HS-27A (cell line): Measurements from ENCODE around the gene ELFN2.

Source experiments
- DNase-seq: peaks from one replicate; pipeline ENCODE4 v3.0.0-alpha.2; 2012; ENCODE audit warnings: low read depth, missing footprints

ELFN2 gene

DNA sequence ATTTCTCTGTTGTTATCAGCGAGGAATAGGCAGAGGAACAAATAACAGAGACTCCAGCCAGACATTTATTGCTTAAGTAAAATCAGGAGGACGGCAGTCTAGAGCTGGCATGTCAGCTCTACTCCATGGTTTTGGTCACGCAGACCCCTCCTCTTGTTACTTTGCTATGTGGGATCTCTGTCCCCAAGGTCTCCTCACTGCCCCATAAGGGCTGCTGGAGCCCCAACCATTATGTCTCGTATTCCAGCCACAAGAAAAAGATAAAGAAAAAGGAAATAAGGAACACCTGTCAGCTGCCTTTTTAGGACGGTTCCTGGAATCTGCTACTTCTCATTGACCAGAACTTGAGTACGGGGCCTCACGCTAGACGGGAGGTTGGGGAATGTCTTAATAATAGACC, 70.4 kb downstream of the ELFN2 start:
- no peak for DNase-seq

DNA sequence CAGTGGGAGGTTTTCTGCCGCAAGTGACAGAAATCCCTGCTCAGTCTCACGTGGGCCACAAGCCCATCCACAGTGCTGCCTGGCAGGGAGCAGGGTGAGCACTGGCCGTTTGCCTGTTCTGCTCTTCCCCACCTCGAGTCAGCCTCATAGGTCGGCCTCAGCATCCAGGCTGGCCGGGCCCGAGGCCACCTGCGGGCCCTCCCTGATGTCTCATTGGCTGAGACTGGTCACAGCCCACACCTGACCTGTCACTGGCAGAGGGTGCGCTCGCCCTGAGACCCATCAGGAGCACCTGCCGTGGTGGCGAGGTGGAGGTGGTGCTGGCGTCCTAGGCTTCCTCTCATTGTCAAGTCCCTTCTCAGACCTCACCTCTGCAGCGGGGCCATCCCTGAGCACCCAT, 72.1 kb downstream of the ELFN2 start:
- no peak for DNase-seq

DNA sequence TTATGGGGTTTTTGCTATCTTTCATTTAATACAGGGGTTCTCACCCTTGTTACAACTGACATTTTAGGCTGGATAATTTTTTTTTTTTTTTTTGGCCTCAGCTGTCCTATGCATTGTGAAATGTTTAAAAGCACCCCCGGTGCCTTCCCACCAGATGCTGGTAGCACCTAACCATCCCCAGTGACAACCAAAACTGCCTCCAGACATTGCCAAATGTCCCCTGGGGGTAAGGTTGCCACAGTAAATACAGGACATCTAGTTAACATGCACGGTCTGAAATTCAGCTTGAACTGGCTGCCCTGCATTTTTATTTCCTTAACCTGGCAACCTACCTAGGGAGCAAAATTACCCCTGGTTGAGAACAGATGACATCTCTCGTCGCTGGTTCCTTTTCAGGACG, 72.6 kb downstream of the ELFN2 start:
- DNase-seq: no peak

DNA sequence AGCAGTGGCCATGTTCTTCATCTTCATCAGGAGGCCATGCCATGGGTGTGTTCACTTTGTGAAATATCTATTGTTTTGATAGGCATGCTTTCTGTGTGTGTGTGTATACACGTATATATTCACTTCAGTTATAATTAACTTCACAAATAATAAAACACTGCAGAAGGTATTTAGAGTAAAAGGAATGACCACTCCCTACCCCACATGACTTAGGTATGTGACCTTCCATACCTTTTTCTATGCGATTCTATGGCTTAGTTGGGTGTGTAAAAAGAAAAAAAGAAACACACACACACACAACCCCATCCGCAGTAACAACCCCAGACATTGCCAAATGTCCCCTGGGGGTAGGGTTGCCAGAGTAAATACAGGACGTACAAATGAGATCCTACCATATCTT, 73.0 kb downstream of the ELFN2 start:
- DNase-seq: no peak

DNA sequence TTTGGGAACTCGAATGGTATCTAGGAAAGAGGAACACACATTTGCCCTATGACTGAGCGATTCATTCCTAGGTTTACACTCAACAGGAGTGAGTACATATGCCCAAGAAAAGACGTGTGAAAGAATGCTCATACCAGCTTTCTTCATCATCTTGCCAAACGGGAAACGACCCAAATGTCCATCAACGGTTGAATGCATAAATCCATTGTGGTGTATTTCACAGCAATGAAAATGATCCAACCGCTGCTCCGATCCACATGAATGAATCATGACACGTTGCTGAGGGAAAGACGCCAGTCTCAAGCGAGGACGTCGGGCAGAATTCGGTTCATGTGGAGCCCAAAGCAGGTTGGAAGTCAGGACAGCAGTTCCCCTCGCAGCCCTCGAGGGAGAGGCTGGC, 73.4 kb downstream of the ELFN2 start:
- DNase-seq: no peak

DNA sequence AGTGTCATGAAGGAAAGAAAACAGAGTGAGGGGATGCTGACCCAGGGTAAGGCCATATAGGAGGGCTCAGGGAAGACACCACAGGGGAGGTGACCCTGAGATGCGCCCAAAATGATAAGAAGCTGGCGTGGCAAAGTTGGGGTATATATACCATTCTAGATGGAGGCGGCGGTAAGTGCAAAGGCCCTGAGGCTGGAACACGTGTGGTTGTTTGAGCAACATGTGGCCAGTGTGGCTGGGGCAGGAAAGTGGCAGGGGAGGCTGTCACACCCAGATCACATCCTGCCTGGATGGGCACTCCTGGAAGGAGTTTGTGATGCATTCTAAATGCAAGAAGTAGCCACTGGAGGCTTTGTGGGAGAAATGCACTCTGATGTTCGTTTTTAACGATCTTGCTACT, 74.8 kb downstream of the ELFN2 start:
- DNase-seq: no peak

DNA sequence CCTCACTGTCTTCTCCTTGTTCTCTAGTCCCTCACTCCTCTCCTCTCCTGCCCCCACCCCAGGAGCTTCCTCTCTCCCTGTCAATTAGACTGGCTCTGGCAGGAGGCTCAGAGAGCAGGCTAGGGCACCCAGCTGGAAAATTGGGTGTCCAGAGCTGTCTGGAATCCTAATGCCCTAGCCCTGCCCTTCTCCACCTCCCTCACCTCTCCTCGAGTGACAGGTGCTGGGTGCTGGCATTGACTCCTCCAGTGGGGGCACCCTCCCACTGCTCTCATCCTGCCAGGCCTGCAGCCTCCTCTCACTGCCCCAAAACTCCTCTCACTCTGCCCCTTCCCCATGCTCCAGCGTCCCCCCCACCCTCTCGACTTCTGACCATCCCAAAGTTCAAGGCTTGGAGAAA, 76.0 kb downstream of the ELFN2 start:
- no peak for DNase-seq

DNA sequence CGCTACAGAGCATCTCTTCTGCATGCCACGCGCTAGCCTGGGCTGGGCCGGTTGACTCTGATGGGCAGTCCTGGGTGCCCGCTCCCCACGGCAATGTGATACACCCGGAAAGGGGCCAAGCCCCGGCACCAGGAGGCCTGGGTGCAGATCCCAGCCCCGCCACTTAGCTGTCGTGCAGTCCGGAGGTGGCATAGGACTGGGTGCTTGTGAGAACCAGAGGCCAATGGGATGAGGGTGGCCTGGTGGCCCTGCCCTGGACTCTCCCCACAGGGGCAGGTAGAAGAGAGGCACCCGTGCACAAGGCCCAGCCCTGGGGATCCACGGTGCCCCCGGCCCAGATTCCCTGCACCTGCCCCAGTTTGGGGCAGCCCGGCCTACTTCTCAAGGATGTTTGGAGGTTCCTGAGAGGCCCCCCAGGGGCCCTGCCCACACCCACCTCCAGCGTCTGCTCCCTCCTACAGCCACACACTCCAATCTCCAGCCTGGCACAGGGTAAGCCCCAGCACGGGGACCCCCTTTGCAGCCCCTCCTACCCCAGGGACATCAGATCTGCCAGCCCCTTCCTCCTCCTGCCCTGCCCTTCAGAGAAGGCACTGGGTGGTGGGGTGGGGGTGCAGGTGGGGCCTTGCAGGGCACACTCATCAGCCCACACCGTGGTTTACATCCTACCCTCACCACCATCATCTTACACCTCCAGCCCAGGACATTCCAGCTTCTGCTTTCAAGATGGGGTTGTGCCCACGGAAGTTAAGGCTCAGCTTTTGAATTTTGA, 78.0 kb downstream of the ELFN2 start:
- DNase-seq: no peak

DNA sequence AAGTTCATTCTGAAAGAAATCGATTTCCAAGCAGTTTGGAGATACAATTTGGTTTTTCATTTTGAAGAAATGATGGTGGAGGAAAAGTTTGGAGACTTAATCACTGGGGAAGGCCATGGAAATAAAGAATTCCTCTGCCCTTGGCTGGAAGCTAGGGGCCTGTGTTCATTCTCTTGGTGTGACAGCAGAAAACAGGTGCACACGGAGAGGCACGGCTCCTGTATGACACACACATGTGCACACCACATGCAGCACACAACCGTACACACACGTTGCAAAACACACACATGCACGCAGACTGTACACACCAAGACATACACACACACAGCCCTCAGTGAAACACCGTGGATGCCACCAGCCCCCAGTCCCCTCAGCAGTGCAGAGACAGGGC, 80.8 kb downstream of the ELFN2 start:
- no peak for DNase-seq

DNA sequence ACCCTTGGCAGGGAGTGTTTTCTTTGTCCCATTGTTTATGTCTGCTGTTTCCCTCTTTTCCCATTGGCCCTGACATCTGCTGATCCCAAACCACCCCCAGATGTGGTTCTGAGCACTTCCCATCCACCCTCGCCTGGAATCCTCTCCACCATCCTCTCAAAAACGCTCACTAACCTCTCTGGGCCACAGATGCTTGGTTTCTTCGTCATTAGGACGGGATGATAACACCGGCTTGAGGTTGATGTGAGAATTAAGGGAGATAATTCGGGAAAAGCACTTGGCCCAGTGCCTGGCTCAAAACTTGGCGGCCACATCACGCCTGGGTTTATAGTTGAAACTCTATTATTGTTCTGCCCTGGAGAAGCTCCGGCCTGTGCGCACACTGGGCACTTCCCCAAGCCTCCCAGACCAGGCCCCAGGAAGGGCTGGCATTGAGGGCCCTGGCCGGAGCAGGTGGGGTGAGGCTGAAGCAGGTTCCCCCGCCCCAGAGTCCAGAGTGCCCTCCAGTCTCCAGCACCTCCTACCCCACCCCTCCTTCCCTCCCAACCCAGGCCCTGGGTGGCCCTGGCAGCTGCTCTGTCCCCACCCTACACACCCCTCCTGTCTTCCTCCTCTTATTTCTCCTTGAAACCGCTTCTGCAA, 81.3 kb downstream of the ELFN2 start:
- DNase-seq: peak; percentile 82

DNA sequence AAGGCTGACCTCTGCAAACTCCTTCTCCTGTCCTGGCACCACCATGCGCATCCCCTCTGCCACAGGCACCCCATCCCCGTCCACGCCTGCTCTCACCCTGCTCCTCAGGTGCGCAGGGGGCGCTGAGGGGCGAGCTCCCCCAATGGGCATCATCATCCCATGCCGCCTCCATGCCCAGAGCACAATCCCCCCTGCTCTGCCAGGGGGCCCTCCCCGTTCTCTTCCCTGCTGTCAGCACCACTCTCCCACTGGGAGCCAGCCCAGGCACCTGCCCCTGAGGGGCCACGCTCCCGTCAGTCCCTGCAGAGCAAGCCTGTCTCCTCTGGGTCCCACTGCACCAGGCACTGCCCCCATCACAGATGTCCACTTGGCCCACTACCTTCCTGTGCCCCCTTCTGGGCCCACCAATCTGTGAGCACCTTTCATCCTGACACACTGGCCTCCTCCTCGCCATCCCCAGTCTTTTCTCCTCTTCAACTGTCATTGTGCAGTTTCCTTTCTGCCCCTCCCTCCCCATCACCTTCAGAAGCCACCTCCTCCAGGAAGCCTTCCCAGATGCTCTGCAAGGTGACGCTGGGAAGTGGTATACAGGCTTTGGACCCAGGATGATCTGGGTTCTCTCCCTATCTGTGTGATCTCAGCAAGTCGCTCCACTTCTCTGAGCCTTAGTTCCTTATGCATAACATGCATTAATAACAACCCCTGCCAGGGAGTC, 82.4 kb downstream of the ELFN2 start:
- DNase-seq: no peak

DNA sequence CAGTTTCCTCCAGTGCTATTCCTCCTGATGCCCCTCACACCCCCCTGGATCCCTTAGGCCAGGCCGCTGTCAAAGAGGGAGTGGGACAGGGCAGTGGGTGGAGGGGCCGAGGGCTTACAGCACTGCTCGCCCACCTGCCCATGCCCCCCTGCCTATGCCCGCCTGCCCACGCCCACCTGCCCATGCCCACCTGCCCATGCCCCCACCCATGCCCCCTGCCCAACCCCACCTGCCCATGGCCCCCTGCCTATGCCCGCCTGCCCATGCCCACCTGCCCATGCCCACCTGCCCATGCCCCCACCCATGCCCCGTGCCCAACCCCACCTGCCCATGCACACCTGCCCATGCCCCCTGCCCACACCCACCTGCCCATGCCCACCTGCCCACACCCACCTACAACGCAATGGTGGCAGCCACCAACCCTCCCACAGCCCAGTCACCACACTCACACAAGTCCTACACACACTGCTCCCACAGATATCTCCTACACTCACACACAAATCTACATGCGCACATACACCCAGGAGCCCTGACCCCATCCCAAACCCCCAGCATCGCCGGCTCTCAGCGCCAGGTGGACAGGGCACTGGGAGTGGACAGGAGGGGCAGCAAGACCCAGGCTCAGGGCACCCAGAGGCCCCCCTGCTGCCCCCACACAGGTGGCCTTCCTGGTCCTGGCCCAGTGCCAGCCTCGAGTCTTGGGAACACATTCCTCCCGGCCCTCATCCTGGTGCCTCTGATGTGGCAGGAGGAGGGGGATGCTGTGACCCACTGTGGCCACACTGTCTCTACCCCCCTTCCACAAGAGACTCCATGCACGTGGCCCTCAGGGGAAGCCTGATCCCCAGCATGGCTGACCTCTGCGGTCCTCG, 83.2 kb downstream of the ELFN2 start:
- DNase-seq: no peak

DNA sequence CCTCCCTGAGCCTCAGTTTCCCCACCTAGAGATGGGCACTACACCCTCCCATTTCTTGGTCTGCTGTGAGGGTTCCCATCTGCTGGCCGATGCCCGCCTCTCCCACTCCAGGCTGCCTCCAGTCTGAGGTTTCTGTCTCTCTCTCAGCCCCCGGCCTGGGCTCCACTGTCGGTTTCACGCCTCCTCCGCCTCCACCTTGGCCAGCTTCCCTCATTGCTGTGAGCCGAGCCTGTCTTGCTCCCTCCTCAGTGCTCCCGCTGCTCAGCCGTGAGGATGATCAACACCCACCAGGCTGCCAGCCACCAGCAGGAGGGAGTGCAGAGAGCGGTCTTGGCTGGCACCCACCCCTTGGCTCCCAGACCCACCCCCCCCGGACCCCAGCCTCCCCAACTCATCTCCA, 83.9 kb downstream of the ELFN2 start:
- no peak for DNase-seq

DNA sequence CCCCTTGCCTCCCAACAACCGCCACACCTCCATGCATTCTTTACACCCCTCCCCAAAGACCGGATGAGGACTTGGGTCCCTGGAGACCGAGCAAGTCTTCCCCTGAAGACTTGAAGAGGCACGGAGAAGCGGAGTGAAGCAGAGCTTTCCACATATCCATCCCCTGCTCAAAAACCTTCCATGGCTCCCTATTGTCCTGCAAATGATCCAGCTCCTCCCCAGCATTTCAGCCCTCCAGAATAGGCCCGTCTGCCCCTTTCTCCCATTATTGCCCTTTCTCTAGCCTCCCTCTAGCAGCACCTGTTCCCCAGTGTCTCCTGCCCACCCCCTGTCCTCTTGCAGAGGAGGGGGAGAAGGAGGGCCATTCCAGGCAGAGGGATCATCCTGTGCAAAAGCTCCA, 85.2 kb downstream of the ELFN2 start:
- DNase-seq: no peak

DNA sequence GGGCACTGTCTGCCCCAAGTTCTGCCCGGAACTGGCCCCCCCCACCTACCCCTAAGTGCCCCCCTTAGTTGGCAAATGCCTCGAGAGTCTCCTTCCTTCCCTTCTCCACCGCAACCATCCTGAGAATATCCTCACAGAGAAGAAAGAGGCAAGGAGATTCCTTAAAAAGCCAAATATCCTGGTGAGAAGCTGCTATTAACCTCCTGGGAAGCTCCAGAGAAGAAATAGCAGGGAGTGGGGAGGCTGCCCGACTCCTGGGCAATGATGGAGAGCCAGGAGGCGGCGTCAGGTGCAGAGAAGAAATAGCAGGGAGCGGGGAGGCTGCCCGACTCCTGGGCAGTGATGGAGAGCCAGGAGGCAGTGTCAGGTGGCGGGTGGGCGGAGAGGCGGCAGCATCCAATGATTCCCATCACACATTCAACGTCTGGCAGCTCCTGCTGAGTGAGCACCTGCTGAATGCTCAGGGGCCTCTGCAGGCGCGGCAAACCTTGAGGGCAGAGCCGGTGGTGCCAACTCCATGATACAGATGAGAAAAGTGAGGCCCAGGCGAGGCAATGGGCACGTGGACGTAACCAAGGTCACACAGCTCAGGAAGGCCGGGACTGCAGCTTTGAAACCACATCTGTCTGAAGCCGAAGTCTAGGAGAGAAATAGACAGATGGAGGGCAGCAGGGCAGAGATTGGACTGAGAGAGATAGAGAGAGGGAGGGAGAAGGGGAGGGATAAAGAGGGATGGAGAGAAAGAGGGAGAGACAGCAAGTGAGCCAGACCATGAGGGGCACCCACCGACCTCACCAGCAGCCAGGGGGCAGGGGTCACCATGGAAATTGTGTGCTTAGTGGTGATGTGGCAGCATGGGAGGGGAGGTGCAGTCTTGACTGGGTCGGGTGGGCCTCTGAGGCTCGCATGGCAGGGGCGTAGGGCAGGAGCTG, 86.7 kb downstream of the ELFN2 start:
- DNase-seq: no peak

DNA sequence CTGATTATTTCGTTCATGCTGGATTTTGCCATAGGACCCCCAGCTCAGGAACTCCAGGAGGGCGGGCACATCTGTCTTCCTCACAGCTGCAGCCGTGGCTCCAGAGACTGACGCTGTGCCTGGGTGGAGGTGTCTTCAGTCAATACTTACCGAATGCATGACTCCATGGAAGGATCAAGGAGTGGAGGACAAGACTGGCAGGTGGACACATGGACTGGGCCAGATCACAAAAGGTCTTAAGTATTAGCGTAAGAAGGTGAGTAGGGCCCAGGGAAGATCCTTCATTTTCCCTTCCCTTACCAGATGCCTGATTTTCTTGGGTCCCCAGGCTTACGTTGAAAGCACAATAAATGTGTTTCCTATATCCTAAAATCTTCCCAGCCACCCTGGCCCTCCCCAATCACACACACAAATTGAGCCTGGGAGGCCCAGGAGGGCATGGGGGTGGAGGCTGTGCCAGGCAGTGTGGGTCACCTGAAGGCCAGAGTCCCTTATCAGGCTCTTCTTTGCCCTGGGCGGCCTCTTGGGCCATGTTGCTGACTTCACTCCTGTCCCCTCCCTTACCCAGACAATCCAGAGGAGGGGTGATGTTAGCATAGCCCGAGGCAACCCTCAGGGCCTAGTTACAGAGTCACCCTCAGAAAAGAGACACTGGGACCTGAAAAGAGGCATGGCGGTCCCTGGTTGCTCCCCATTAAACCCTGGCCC, 88.6 kb downstream of the ELFN2 start:
- no peak for DNase-seq

DNA sequence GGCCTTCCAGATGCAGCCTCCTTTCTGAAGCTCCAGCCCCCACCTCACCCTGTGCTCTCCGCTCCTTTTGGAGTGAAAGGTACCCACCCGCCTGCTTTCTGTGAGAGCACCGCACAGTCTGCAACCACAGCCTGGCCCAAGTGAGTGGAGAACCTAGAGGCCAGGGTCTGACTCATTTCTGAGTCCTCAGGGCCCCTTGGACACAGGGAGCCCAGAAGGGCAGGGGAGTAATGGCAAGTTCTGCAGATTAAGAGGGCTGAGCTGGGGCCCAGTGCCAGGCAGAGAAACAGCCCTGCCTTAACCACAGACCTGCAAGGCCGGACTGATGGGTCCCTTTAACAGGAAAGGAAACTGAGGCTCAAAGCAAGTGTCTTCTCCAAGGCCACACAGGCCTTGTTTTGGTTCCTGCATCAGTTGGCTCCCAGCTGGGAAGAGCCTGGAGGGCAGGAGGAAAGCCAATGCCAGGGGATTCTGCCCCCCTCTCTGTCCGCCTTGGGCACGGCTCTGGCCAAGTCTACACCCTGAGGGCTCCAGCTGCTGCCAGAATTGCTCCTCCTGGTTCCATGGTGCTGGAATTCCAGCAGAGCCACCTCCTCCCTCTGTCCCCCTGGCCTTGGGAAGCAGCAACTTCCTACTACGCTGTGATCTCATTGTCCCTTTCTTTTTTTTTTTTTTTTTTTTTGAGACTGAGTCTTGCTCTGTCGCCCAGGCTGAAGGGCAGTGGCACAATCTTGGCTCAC, 89.9 kb downstream of the ELFN2 start:
- DNase-seq: peak; percentile 19

DNA sequence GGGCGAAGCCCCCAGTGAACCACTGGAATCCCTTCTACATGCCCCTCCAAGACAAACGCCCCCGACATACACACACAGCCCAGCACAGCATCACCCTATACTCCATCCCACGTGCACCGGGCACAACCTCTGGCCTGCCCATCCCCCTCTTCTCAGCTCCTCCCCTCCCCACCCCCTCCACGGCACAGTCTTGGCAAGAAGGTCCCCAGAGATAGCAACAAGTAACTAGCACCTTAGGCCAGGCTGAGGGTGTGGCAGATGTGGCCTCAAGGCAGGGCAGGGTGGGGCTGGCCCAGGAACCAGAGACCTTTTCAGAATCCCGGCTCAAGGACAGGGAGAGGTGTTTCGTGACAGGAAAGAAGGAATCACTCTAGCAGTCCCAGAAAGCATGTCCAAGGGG, 90.7 kb downstream of the ELFN2 start:
- no peak for DNase-seq

DNA sequence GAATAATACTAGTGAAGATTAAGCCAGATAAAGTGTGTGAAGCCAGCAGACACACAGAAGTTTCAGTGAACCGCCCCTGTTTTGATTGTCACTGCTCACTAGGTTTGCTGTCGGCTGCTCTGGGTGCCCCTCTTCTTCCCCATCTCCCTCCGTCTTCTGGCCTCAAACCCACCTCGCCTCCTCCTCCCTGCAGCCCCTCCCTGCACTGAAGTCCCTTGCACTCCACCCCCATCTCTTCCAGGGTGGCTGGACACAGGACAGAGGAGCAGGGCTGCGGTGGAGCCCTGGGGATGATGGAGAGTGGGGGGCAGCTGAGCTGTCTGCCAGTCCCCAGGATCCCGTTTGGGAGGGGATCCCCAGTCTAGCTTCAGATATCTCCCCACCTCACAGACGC, 91.5 kb downstream of the ELFN2 start:
- DNase-seq: no peak
